Activated naive CD4-positive, alpha-beta T cell treated with anti-CD3 and anti-CD28 coated beads, Interleukin-2, amount 10 ng/mL, durations not matched to agents 7 days and 5 days (primary cell): Measurements from ENCODE around the gene IKBKE.

ENCODE experiments used
- CTCF ChIA-PET: fragments of 350-600 bp; sonication (Branson Sonifier 250); formaldehyde crosslinking; loops from one replicate; lab custom pipeline; 2021; ENCODE audit warnings: antibody characterized with exemption; lab: Charles Lee
- DNase-seq: peaks from one replicate; pipeline ENCODE4 v3.0.0-alpha.2; 2020
- H3K27ac Mint-ChIP-seq: one replicate; pipeline ENCODE4 v1.8.0; 2021; ENCODE audit warnings: mild to moderate bottlenecking, moderate library complexity, mixed read lengths
- H3K27me3 Mint-ChIP-seq: one replicate; pipeline ENCODE4 v1.8.0; 2021; ENCODE audit warnings: mild to moderate bottlenecking, mixed read lengths
- H3K36me3 Mint-ChIP-seq: one replicate; pipeline ENCODE4 v1.8.0; 2021; ENCODE audit warnings: mixed read lengths
- H3K4me1 Mint-ChIP-seq: one replicate; pipeline ENCODE4 v1.8.0; 2021; ENCODE audit warnings: mixed read lengths
- H3K4me3 Mint-ChIP-seq: one replicate; pipeline ENCODE4 v1.8.0; 2021; ENCODE audit warnings: mild to moderate bottlenecking, moderate library complexity, mixed read lengths
- H3K9me3 Mint-ChIP-seq: one replicate; pipeline ENCODE4 v1.8.0; 2021; ENCODE audit warnings: mixed read lengths

IKBKE gene

DNA sequence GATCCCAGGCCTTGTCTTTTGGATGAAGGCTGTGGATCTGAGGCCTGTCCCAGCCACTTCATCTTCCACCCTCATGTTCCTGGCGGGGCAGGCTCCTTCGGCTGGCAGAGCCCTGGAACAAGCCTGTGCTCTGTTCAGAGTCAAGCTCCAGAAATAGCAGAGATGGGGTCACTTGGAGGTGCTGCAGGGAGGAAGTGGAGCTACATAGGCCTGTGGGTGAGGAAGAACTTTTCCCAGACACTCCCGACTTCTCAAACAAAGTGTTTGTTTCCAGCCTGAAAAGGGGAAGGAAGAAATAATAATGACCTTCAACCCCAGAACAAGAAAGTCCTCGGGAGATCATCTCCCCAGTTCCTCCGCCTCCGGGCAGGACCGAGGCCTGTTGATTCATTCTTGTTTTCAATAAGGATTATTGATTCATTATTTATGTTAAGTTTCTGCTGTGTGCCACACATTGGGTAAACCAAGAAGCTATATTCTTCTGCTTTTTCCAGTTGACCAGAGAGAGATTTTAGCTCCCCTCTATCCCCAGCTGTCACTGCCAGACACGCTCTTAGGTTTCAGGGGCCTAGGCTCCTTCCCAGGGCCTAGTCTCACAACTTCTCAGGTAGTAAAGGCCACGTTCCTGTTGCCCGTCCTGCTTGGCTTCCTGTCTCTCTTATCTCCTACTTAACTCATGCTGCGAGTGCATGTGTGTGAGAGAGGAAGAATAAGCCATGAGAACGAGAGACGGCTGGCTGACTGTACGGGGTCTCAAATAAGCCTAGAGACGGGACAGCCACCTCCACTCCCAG, 16.9 kb downstream of the IKBKE start:
- Mint-ChIP-seq H3K27me3 (no peaks in the 10 kb centered on the region), H3K36me3 (peaks cover 68% of the 10 kb centered on the region)
- CTCF ChIA-PET: no interaction called here

DNA sequence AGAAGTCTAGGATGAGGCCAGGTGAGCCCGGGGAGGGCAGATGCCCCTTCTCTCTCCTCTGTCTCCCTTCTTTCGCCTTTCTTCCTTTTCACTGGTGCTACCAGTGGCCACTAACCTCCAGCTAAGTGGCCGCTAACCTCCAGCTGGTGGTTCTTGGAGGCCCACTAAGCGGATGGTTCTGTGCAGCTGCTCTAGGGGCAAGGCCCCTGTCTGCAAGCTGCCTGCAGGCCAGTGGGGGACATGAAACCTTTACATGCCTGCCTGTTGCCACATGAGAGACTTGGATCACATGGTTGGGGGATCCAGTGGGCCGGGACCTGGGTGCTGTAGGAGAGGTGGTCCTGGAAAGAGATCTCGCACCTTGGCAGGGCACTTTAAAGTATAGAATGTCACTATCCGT, 17.7 kb downstream of the IKBKE start:
- Mint-ChIP-seq H3K36me3 (peaks cover 68% of the 10 kb centered on the region), H3K4me3 (no peak overlapping the region)
- CTCF ChIA-PET: interaction anchor here (0.6 kb wide), 1 partner anchor 166 kb away, joined by 4 read pairs; no protein-coding TSS in a partner anchor

More for the DNA sequence above, 16.9 kb downstream of the IKBKE start:
- Mint-ChIP-seq H3K9me3 (no peaks in the 10 kb centered on the region), H3K4me1 (peaks cover 5% of the 10 kb centered on the region), H3K27ac (no peak overlapping the region), H3K4me3 (no peak overlapping the region)
- no peak for DNase-seq

DNA sequence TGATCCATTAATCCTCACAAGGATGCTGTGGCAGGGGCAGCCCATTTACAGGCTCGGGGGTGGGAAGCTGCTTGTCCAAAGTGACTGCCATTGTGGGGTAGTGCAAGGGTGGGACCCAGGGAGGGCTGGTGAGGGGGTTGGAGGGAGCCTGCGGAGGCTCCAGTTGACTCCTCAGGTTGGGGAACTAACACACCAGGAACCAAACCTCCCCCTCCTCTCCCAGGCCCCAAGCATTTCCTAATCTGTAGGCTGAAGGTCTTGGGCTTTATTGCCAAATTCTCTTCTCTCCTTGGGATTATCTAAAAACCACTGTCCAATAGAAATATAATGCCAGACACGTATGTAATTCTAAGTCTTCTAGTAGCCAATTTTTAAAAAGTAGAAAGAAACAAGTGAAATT, 18.2 kb downstream of the IKBKE start:
- no peaks in the 10 kb centered on the region for H3K9me3 Mint-ChIP-seq
- H3K36me3 Mint-ChIP-seq: peaks cover 65% of the 10 kb centered on the region
- peaks cover 5% of the 10 kb centered on the region for H3K4me1 Mint-ChIP-seq
- no peak overlapping the region for H3K27ac Mint-ChIP-seq
- no peaks in the 10 kb centered on the region for H3K27me3 Mint-ChIP-seq
- DNase-seq: no peak
- H3K4me3 Mint-ChIP-seq: no peak overlapping the region
- CTCF ChIA-PET: interaction anchor here (0.6 to 2.7 kb wide), 4 partner anchors 18 to 175 kb away, joined by 3 to 27 read pairs (median 14); no protein-coding TSS in a partner anchor

More for the DNA sequence above, 17.7 kb downstream of the IKBKE start:
- Mint-ChIP-seq H3K9me3 (no peaks in the 10 kb centered on the region), H3K4me1 (peaks cover 5% of the 10 kb centered on the region), H3K27ac (no peak overlapping the region), H3K27me3 (no peaks in the 10 kb centered on the region)
- no peak for DNase-seq

DNA sequence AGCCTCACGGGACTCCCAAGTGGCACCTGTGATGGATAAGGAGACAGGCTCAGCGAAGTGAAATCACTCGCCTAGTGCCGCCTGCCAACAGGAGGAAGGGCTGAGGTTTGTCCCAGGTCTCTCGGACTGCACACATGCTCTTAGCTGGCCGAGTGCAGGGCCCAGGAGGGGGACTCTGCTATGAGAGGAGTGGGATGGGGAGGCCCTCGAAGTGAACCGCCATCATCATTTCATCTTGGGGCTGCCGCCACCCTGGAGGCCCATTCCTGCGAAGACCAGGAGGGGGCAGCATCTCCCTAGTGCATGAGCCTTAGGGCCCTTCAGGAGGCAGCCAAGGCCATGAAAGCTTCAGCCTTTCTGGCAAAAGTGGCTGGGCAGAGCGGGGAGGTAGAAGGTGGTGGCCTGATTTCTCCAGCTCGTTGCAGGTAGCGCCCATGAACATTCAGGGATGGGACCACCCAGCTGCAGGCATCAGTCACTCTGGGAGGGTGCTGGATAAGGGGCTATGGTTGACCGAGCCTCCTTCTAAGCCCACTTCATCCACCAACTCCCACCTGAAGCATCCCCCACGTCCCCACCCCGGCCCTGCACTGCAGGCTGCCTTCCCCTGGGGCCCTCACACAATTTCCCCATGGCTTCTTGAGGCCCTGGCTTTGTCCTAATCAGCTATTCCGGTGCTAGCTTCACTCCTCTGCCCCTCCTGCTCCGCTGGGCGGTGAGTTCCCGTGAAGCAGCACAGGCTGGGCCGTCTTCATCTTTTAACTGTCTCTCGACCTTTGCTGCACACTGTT, 19.9 kb downstream of the IKBKE start:
- H3K4me3 Mint-ChIP-seq: no peak overlapping the region
- DNase-seq: peak; percentile 76
- no peaks in the 10 kb centered on the region for H3K9me3 Mint-ChIP-seq
- H3K27ac Mint-ChIP-seq: peak overlapping the region; percentile 1
- H3K36me3 Mint-ChIP-seq: peaks cover 61% of the 10 kb centered on the region
- H3K27me3 Mint-ChIP-seq: no peaks in the 10 kb centered on the region
- CTCF ChIA-PET: interaction anchor here (0.6 to 3.3 kb wide), 31 partner anchors 9 to 236 kb away, joined by 3 to 27 read pairs (median 5); partner anchors contain the start of genes DYRK3, IKBKE and RASSF5
- peaks cover 5% of the 10 kb centered on the region for H3K4me1 Mint-ChIP-seq

DNA sequence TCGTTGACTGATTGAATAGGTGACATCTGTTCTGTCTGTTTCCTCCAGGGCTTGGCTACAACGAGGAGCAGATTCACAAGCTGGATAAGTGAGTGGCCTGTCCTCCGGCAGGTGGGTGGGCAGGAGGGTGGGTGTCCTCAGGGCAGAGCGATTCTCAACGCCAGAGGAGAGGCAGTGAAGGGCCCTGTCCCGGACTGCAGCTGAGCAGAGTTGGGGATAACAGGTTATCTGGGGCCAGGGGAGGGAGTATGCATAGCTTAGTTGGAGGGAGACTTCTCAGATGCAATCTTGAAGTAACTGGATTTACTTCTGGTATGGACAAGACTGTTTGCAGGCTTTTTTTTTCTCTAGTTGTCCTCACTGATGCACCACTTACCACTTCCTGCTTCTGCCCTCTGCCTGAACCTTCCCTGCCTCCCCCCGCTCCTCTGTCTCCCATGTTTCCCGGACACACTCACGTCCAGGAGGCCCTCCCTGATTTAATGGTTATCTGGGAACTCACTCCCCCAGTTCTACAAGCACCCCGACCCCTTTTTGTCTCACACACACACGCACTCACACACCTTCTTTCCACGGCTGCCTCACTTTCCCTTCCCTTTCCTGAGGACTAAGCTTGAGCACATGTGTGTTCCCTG, 20.6 kb downstream of the IKBKE start:
- no peak overlapping the region for H3K4me3 Mint-ChIP-seq
- peaks cover 59% of the 10 kb centered on the region for H3K36me3 Mint-ChIP-seq
- H3K27ac Mint-ChIP-seq: peak overlapping the region; percentile 1
- H3K27me3 Mint-ChIP-seq: no peaks in the 10 kb centered on the region
- DNase-seq: no peak
- CTCF ChIA-PET: interaction anchor here (0.6 to 3.3 kb wide), 29 partner anchors 9 to 235 kb away, joined by 3 to 27 read pairs (median 5); partner anchors contain the start of genes DYRK3, IKBKE and RASSF5
- no peaks in the 10 kb centered on the region for H3K9me3 Mint-ChIP-seq
- H3K4me1 Mint-ChIP-seq: peaks cover 5% of the 10 kb centered on the region

DNA sequence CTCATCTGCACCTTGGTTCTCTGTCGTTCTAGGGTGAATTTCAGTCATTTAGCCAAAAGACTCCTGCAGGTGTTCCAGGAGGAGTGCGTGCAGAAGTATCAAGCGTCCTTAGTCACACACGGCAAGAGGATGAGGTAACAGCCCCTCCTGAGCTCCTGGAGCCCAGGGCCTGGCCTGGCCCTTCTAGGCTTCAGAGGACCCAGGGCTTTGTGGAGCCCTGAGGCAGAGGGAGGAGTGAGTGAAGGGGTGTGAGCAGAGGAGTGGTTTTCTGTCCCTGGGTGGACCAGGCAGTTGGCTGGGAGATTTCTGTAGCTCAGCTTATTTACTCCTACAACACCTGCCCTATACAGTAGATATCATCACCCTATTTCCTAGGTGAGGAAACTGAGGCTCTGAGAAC, 21.3 kb downstream of the IKBKE start:
- Mint-ChIP-seq H3K4me1 (peaks cover 5% of the 10 kb centered on the region), H3K9me3 (no peaks in the 10 kb centered on the region), H3K36me3 (peaks cover 60% of the 10 kb centered on the region), H3K27me3 (no peaks in the 10 kb centered on the region), H3K4me3 (no peak overlapping the region), H3K27ac (no peak overlapping the region)
- CTCF ChIA-PET: interaction anchor here (1.8 to 3.3 kb wide), 7 partner anchors 8 to 144 kb away, joined by 5 to 16 read pairs (median 8); partner anchors contain the start of genes DYRK3 and IKBKE
- no peak for DNase-seq

DNA sequence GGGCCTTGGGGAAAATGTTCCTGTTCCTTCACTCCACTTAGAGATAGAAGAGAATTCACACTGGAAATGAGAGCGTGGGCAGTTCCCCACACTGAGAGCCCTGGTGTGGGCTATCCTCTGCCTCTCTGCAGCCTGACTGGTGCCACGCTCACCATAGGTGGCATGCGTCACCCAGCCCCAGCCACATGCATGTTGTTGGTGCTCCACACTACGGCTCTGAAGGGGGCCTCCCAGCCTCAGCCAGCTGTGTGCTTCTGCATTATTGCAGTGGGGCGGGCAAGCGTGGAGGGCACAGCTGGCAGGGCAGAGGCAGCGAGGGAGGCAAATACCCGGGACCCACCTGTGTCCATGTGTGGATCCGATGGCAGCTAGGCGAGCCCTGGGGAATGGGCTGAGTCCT, 22.3 kb downstream of the IKBKE start:
- no peak for DNase-seq
- no peak overlapping the region for H3K4me3 Mint-ChIP-seq
- CTCF ChIA-PET: interaction anchor here (0.7 to 1.7 kb wide), 4 partner anchors 10 to 91 kb away, joined by 3 to 5 read pairs (median 4); no protein-coding TSS in a partner anchor
- H3K27me3 Mint-ChIP-seq: no peaks in the 10 kb centered on the region
- peaks cover 5% of the 10 kb centered on the region for H3K4me1 Mint-ChIP-seq
- H3K27ac Mint-ChIP-seq: no peak overlapping the region
- H3K9me3 Mint-ChIP-seq: no peaks in the 10 kb centered on the region
- peaks cover 60% of the 10 kb centered on the region for H3K36me3 Mint-ChIP-seq

DNA sequence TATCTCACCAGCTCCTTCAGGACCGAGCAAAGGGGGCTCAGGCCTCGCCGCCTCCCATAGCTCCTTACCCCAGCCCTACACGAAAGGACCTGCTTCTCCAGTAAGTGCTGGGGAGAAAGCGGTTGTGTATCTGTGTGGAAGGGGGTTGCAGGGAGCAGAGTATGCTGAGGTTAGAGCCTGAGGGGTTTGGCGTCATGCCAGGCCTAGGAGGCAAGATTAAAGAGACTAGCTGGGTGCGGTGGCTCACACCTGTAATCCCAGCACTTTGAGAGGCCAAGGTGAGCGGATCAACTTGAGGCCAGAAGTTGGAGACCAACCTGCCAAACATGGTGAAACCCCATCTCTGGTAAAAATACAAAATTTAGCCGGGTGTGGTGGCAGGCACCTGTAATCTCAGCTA, 23.0 kb downstream of the IKBKE start:
- H3K27ac Mint-ChIP-seq: no peak overlapping the region
- H3K4me3 Mint-ChIP-seq: no peak overlapping the region
- peaks cover 55% of the 10 kb centered on the region for H3K36me3 Mint-ChIP-seq
- CTCF ChIA-PET: interaction anchor here (0.7 to 1.7 kb wide), 5 partner anchors 9 to 142 kb away, joined by 3 to 5 read pairs (median 3); partner anchors contain the start of gene DYRK3
- no peak for DNase-seq
- no peaks in the 10 kb centered on the region for H3K27me3 Mint-ChIP-seq
- no peaks in the 10 kb centered on the region for H3K9me3 Mint-ChIP-seq
- peaks cover 5% of the 10 kb centered on the region for H3K4me1 Mint-ChIP-seq

DNA sequence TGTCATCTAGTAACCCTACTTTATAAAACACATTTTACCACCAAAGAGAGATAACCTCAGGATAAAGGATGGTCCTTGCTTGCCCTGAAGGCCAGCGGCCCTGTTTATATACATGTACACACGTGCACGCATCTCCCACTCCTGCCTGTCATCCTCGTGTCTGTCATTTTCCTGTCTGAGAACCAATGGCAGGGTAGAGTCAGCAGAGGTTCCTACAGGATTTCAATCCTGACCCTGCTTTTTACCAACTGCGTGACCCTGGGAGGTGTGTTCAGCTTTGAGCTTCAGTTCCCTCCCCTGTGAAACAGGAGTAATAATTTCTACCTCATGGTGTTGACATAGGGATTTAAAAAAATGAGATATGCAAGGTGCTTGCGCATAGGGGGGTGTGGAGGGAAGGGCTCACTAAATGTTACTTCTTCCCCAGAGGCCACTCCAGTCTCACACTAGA, 24.8 kb downstream of the IKBKE start:
- Mint-ChIP-seq H3K27me3 (no peaks in the 10 kb centered on the region), H3K4me1 (peaks cover 5% of the 10 kb centered on the region), H3K36me3 (peaks cover 54% of the 10 kb centered on the region), H3K4me3 (no peak overlapping the region), H3K27ac (no peak overlapping the region), H3K9me3 (no peaks in the 10 kb centered on the region)
- no peak for DNase-seq
- CTCF ChIA-PET: interaction anchor here (1.2 to 2.7 kb wide), 4 partner anchors 25 to 169 kb away, joined by 4 to 12 read pairs (median 6); partner anchors contain the start of gene IKBKE

DNA sequence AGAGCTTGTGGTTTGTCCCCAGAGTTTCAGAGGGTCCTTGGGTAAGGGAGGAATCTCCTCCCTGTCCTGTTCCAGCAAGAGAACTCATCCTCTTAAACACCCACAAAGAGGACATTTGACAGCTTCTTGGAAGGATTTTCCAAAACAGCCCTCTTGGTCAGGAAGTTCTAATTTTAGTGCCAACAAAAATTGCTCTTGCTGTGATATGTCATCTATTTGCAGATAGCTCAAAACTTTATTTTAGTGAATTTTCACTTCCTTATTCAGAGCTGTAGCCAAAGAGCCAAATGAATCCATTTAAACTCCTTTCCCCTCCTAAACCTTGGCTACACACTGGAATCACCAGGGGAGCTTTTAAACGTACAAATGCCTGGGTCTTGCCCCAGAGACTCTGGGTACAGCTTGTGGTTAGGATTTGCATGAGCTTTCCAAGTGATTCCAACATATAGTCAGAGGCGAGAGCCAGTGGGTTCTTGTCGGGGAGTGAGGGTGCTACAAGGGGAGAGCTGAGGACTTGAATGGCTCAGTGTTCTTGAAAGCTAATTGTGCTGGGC, 25.3 kb downstream of the IKBKE start:
- Mint-ChIP-seq H3K27me3 (no peaks in the 10 kb centered on the region), H3K4me1 (peaks cover 3% of the 10 kb centered on the region), H3K9me3 (no peaks in the 10 kb centered on the region), H3K27ac (no peak overlapping the region), H3K36me3 (peaks cover 52% of the 10 kb centered on the region), H3K4me3 (no peak overlapping the region)
- no peak for DNase-seq
- CTCF ChIA-PET: interaction anchor here (1.2 to 2.7 kb wide), 4 partner anchors 26 to 168 kb away, joined by 4 to 12 read pairs (median 6); partner anchors contain the start of gene IKBKE

DNA sequence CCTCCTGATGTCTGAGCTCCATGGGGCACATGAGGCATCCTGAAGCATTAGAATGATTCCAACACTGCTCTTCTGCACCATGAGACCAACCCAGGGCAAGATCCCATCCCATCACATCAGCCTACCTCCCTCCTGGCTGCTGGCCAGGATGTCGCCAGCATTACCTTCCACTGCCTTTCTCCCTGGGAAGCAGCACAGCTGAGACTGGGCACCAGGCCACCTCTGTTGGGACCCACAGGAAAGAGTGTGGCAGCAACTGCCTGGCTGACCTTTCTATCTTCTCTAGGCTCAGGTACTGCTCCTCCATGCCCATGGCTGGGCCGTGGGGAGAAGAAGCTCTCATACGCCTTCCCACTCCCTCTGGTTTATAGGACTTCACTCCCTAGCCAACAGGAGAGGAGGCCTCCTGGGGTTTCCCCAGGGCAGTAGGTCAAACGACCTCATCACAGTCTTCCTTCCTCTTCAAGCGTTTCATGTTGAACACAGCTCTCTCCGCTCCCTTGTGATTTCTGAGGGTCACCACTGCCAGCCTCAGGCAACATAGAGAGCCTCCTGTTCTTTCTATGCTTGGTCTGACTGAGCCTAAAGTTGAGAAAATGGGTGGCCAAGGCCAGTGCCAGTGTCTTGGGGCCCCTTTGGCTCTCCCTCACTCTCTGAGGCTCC, 26.0 kb downstream of the IKBKE start:
- Mint-ChIP-seq H3K4me1 (no peaks in the 10 kb centered on the region), H3K36me3 (peaks cover 45% of the 10 kb centered on the region), H3K27me3 (no peaks in the 10 kb centered on the region), H3K27ac (no peak overlapping the region), H3K4me3 (no peak overlapping the region), H3K9me3 (no peaks in the 10 kb centered on the region)
- DNase-seq: no peak
- CTCF ChIA-PET: interaction anchor here (1.2 to 2.7 kb wide), 4 partner anchors 26 to 167 kb away, joined by 4 to 12 read pairs (median 6); partner anchors contain the start of gene IKBKE

DNA sequence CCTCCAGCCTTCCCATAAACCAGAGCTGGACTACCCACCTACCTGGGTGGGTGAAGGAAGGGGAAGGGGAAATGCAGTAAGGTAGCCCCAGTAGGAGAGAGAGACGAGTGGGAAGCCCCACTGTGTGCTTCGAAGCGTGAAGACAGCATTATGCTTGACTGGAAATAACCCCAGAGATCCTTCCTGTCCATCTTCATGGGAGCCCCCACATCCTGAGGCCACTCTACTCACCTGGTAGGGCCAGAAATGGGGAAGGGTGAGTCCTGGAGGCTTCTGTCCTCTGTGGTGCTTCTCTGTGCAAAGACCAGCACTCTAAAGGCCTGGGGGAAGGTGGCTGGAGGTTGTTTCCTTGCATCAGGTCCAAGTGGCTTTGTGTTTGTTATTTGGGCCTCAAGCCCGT, 27.1 kb downstream of the IKBKE start:
- Mint-ChIP-seq H3K27ac (no peak overlapping the region), H3K9me3 (no peaks in the 10 kb centered on the region), H3K27me3 (no peaks in the 10 kb centered on the region), H3K4me1 (no peaks in the 10 kb centered on the region), H3K36me3 (peaks cover 34% of the 10 kb centered on the region), H3K4me3 (no peak overlapping the region)
- CTCF ChIA-PET: interaction anchor here (1.2 to 2.7 kb wide), 2 partner anchors 8 to 166 kb away, joined by 3 to 12 read pairs; no protein-coding TSS in a partner anchor
- no peak for DNase-seq

DNA sequence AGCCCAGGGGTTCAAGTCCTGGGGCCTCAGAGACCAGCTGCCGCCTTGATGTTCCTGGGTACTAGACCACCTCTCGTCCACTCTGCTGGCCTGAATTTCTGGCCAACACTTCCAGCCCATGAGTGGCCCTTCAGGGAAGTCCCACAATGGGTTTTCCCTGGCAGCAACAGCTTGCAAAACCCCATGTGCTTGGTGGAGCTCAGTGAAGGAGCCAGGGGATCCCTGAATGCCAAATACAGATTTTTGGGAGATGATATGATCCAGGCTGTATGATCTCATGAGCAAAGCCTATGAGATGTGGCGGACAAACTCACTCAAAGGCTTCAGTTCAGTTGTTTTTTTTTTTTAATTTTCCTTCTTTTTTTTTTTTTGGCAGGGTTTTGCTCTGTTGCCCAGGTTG, 27.5 kb downstream of the IKBKE start:
- peaks cover 30% of the 10 kb centered on the region for H3K36me3 Mint-ChIP-seq
- CTCF ChIA-PET: interaction anchor here (1.2 to 1.5 kb wide), 2 partner anchors 8 to 166 kb away, joined by 3 to 7 read pairs; no protein-coding TSS in a partner anchor
- H3K9me3 Mint-ChIP-seq: no peaks in the 10 kb centered on the region
- H3K27ac Mint-ChIP-seq: no peak overlapping the region
- no peak overlapping the region for H3K4me3 Mint-ChIP-seq
- DNase-seq: no peak
- H3K4me1 Mint-ChIP-seq: no peaks in the 10 kb centered on the region
- H3K27me3 Mint-ChIP-seq: no peaks in the 10 kb centered on the region
